Panc1 (cell line): Measurements from ENCODE around the gene GPC3.

Experiments
- CTCF ChIP-seq: fragments of 450-650 bp; IDR thresholded peaks from 2 replicates; pipeline ENCODE4 v1.5.1; 2017; ENCODE audit warnings: mild to moderate bottlenecking
- SIN3A ChIP-seq: IDR thresholded peaks from 2 replicates; pipeline ENCODE4 v1.6.1; 2012; ENCODE audit warnings: low read depth, mild to moderate bottlenecking, low read length, moderate library complexity, borderline replicate concordance; ENCODE audit not compliant: insufficient read depth
- TF ChIP-seq, protein P1 (sequence below), 2 experiments: IDR thresholded peaks; 2 replicates each; pipeline ENCODE4 v1.6.1; 2011 to 2012; ENCODE audit warnings: low read depth in 2 of 2, control low read depth in 1 of 2, low read length in 1 of 2, mild to moderate bottlenecking in 1 of 2, moderate library complexity in 1 of 2; ENCODE audit not compliant: insufficient read depth in 1 of 2

DNA sequence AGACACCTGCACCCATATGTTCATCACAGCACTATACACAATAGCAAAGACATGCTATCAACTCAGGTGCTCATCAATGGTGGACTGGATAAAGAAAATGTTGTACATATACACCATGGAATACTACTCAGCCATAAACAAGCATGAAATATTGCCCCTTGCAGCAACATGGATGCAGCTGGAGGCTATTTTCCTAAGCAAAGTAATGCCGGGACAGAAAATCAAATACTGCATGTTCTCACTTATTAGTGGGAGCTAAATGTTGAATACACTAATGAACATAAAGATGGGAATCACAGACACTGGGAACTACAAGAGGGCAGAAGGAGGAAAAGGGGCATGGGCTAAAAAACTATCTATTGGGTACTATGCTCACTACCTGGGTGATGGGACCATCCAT, 278.5 kb downstream of the GPC3 start:
- TF ChIP-seq, protein P1, sequence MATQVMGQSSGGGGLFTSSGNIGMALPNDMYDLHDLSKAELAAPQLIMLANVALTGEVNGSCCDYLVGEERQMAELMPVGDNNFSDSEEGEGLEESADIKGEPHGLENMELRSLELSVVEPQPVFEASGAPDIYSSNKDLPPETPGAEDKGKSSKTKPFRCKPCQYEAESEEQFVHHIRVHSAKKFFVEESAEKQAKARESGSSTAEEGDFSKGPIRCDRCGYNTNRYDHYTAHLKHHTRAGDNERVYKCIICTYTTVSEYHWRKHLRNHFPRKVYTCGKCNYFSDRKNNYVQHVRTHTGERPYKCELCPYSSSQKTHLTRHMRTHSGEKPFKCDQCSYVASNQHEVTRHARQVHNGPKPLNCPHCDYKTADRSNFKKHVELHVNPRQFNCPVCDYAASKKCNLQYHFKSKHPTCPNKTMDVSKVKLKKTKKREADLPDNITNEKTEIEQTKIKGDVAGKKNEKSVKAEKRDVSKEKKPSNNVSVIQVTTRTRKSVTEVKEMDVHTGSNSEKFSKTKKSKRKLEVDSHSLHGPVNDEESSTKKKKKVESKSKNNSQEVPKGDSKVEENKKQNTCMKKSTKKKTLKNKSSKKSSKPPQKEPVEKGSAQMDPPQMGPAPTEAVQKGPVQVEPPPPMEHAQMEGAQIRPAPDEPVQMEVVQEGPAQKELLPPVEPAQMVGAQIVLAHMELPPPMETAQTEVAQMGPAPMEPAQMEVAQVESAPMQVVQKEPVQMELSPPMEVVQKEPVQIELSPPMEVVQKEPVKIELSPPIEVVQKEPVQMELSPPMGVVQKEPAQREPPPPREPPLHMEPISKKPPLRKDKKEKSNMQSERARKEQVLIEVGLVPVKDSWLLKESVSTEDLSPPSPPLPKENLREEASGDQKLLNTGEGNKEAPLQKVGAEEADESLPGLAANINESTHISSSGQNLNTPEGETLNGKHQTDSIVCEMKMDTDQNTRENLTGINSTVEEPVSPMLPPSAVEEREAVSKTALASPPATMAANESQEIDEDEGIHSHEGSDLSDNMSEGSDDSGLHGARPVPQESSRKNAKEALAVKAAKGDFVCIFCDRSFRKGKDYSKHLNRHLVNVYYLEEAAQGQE (IDR thresholded peaks at IDR 0.05; ENCODE audit: insufficient read depth in 1 of 2, low read depth in 2 of 2, low read length in 1 of 2), result no peak
- no peak for TF ChIP-seq CTCF
- no peak for TF ChIP-seq SIN3A
